ENCODE results near the gene SGSH.

Gene SGSH

DNA sequence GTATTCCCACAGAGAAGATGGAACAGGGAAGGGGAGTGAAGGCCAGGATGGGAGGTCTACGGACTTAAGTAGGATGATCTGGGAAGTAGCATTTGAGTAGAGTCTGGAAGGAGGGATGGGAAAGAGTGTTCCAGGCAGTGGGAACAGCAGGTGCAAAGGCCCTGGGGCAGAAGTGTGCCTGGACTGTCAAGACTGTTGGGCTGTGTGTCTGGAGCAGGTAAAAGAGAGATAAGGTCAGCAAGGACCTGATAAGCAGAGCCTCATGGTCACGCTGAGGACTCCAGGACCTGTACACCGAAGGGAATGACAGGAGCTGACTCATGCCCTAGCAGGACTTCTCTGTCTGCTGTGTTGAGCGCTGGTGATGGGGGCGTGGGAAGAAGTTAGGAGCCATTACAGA lies 51.0 kb downstream of the SGSH start:
- CTCF ChIA-PET, result no interaction called here
- H3K4me3 ChIP-seq (ENCODE audit: low read depth, low read length), result no peak overlapping the region
- TF ChIP-seq, protein P1, sequence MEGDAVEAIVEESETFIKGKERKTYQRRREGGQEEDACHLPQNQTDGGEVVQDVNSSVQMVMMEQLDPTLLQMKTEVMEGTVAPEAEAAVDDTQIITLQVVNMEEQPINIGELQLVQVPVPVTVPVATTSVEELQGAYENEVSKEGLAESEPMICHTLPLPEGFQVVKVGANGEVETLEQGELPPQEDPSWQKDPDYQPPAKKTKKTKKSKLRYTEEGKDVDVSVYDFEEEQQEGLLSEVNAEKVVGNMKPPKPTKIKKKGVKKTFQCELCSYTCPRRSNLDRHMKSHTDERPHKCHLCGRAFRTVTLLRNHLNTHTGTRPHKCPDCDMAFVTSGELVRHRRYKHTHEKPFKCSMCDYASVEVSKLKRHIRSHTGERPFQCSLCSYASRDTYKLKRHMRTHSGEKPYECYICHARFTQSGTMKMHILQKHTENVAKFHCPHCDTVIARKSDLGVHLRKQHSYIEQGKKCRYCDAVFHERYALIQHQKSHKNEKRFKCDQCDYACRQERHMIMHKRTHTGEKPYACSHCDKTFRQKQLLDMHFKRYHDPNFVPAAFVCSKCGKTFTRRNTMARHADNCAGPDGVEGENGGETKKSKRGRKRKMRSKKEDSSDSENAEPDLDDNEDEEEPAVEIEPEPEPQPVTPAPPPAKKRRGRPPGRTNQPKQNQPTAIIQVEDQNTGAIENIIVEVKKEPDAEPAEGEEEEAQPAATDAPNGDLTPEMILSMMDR (IDR thresholded peaks at IDR 0.05; ENCODE audit: insufficient read depth, low read length, missing control alignments), result no peak
- POLR2A ChIA-PET, result no interaction called here
- DNase-seq (ENCODE audit: low read depth, low spot score), result no peak

DNA sequence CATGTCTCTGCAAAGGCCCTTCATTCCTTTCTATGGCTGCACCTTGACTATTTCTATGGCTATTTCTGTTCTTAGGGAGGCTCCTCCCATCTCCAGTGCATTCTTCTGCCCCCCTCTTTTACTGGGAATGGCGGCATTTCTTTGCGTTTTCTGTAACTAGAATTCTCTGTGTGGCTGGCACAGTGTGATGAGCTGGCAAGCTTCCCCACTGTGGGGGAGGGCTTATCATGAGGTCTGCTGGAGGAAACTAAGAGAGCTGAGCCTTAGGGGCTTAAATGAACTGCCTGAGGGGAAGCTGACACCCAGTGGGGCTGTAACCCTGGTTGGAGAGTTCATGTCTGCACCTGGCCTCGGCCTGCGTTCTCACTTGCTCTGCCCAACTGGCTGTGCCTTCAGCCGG lies 51.8 kb downstream of the SGSH start:
- TF ChIP-seq, protein P1 (IDR thresholded peaks at IDR 0.05; ENCODE audit: insufficient read depth, low read length, missing control alignments), result no peak
- DNase-seq (ENCODE audit: low read depth, low spot score), result no peak
- H3K4me3 ChIP-seq (ENCODE audit: low read depth, low read length), result no peak overlapping the region
- POLR2A ChIA-PET, result no interaction called here
- CTCF ChIA-PET, result no interaction called here

DNA sequence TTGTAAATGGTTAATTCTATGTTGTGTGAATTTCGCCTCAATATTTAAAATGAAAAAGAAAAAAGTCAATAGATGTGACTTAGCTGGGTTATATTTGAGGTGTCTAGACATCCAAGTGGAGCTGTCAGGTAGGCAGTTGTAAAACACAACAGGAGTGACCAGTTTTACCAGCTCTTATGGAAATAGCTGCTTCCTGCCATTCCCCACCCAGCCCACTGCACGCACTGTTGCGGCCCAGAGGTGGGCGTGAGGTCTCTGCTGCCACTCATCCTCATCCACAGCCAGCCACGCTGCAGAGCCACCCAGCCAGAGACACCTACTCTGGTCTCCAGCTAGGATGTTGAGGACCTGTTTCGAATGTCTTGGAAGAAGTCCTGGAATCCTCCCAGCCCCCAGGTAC lies 53.7 kb downstream of the SGSH start:
- H3K4me3 ChIP-seq (ENCODE audit: low read depth, low read length), result no peak overlapping the region
- TF ChIP-seq, protein P1 (IDR thresholded peaks at IDR 0.05; ENCODE audit: insufficient read depth, low read length, missing control alignments), result no peak
- DNase-seq (ENCODE audit: low read depth, low spot score), result no peak
- CTCF ChIA-PET, result interaction anchor here (1.2 kb wide), 1 partner anchor 65 kb away, joined by 3 read pairs; the partner anchor contains the start of gene GAA
- POLR2A ChIA-PET, result no interaction called here

DNA sequence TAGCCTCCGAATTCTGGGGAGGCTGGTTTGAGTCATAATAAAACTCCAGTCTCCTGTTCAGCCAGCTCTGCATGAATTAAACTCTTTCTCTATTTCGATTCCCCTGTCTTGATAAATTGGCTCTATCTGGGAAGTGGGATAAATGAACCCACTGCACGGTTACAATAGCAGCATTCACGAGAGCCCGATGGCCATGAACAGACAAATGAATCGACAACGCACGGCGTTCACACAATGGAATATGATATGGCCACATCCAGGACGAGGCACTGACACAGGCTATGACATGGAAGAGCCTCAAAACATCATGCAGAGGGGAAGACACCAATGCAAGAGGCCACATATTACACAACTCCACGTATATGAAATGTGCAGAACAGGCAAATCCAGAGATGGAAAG lies 55.9 kb downstream of the SGSH start:
- CTCF ChIA-PET, result no interaction called here
- no peak for DNase-seq (ENCODE audit: low read depth, low spot score)
- POLR2A ChIA-PET, result no interaction called here
- no peak overlapping the region for H3K4me3 ChIP-seq (ENCODE audit: low read depth, low read length)
- TF ChIP-seq, protein P1 (IDR thresholded peaks at IDR 0.05; ENCODE audit: insufficient read depth, low read length, missing control alignments), result no peak

DNA sequence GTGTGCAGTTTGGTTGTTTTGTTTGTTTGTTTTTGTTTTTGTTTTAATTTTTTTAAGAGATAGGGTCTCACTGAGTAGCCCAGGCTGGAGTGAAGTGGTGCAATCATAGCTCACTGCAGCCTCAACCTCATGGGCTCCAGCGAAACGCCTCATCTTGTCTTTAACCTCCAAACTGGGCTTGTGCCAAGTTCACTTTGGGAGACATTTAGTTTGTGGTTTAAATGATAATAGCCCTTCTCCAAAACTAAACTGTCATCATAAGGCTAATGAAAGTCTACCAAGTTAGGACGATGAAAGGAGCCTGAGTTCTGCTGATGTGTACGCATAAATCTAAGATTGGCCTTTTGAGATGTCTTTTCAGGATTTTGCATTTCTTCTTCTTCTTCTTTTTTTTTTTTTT lies 56.8 kb downstream of the SGSH start:
- TF ChIP-seq, protein P1 (IDR thresholded peaks at IDR 0.05; ENCODE audit: insufficient read depth, low read length, missing control alignments), result no peak
- DNase-seq (ENCODE audit: low read depth, low spot score), result no peak
- ChIA-PET CTCF (interaction anchor here (1.0 kb wide), 1 partner anchor 62 kb away, joined by 3 read pairs; the partner anchor contains the start of gene GAA), POLR2A (no interaction called here)
- no peak overlapping the region for H3K4me3 ChIP-seq (ENCODE audit: low read depth, low read length)

DNA sequence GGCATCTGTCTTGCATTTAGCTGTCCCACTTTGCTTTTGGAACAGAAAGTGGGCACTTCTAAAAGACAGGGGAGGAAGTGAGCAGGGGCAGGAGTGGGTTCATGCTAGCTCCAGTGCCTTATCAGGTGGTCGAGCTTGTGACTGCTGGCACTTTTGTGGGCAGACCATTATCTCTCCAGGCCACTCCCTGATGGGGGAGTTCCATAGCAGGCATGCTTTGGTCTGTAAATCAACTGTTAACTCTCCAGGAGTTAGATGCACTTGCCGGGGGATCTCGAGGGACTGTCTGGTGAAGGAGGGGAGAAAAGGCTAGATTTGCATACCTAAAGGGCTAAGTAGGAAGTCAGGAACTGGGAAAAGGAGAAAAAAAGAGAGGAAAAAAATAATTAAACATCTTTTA lies 59.6 kb downstream of the SGSH start:
- DNase-seq (ENCODE audit: low read depth, low spot score), result no peak
- no peak overlapping the region for H3K4me3 ChIP-seq (ENCODE audit: low read depth, low read length)
- CTCF ChIA-PET, result no interaction called here
- TF ChIP-seq, protein P1 (IDR thresholded peaks at IDR 0.05; ENCODE audit: insufficient read depth, low read length, missing control alignments), result no peak
- POLR2A ChIA-PET, result no interaction called here

Measured in AG04449 (cell line).